Measurements from ENCODE around the gene MICAL2. TPM values are rescaled to one million over a fixed set of nuclear protein-coding genes. Genes with fewer than 3 reads are reported as not detected.
A peak's percentile ranks its signal among the peaks of the same experiment; 100 is the strongest.

MICAL2 gene
- total RNA-seq, 1 donor = 156 TPM

DNA sequence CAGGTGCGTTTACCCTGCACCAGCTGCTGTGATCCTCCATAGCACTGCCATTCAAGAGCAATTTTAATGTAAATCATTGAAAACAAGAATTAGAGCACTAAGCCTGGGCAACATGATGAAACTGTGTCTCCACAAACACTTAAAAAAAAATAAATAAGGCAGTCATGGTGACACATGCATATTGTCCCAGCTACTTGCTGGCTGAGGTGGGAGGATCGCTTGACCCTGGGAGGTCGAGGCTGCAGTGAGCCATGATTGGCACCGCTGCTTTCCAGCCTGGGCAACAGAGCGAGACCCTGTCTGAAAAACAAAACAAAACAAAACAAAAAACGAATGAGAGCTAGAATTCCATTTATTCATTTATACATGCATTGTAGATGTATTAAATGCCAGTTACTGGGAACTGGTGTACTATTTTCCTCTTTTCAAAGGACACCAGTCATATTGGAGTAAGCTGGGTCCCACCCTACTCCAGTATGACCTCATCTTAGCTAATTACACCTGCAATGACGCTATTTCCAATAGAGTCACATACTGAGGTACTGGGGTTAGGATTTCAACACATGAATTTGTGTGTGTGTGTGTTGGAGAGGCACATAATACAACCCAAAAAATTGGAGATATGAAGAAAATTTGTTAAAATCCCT is 101.9 kb downstream of the MICAL2 start:
- peaks cover 95% of the 10 kb centered on the region for H3K36me3 ChIP-seq (ENCODE audit: insufficient read depth, low read length)
- H3K4me3 ChIP-seq (ENCODE audit: insufficient read depth, low read length) = no peak overlapping the region
- peaks cover 43% of the 10 kb centered on the region for H3K4me1 ChIP-seq (ENCODE audit: insufficient read depth, low read length)
- TF ChIP-seq, protein P1, sequence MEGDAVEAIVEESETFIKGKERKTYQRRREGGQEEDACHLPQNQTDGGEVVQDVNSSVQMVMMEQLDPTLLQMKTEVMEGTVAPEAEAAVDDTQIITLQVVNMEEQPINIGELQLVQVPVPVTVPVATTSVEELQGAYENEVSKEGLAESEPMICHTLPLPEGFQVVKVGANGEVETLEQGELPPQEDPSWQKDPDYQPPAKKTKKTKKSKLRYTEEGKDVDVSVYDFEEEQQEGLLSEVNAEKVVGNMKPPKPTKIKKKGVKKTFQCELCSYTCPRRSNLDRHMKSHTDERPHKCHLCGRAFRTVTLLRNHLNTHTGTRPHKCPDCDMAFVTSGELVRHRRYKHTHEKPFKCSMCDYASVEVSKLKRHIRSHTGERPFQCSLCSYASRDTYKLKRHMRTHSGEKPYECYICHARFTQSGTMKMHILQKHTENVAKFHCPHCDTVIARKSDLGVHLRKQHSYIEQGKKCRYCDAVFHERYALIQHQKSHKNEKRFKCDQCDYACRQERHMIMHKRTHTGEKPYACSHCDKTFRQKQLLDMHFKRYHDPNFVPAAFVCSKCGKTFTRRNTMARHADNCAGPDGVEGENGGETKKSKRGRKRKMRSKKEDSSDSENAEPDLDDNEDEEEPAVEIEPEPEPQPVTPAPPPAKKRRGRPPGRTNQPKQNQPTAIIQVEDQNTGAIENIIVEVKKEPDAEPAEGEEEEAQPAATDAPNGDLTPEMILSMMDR (IDR thresholded peaks at IDR 0.05; ENCODE audit: extremely low read depth, low read depth, low read length) = no peak
- peaks cover 22% of the 10 kb centered on the region for H3K79me2 ChIP-seq (ENCODE audit: insufficient read depth, low read length)
- no peak overlapping the region for H2AFZ ChIP-seq (ENCODE audit: low read length)
- H3K27me3 ChIP-seq (ENCODE audit: insufficient read depth, low read length) = no peaks in the 10 kb centered on the region
- H3K9me3 ChIP-seq (ENCODE audit: low read depth, low read length) = no peaks in the 10 kb centered on the region
- H4K20me1 ChIP-seq (ENCODE audit: insufficient read depth, low read length) = no peaks in the 10 kb centered on the region
- peak overlapping the region; percentile 84 for H3K27ac ChIP-seq (ENCODE audit: low read depth, low read length)
- DNase-seq (ENCODE audit: insufficient read length, low spot score, missing footprints) = no peak
- H3K4me2 ChIP-seq (ENCODE audit: insufficient read depth, low read length) = no peak overlapping the region

DNA sequence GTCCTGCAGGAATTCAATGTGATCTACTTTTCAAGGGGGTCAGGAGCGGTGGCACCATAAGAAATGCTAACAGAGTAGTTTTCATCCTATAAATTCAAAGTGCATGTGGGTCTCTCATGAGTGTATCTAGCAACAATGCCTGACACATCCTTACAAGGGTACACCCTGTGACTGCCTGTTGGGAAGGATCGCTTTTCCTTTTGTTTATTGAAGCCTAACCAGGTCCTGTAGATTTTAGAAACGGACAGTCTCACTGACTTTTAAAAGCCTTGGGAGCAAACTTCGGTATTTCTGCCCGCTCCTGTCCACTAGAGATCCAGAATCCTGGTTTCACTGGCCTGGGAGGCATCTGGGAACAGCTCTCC is 102.4 kb downstream of the MICAL2 start:
- no peak overlapping the region for H3K4me2 ChIP-seq (ENCODE audit: insufficient read depth, low read length)
- H3K9me3 ChIP-seq (ENCODE audit: low read depth, low read length) = no peaks in the 10 kb centered on the region
- TF ChIP-seq, protein P1 (IDR thresholded peaks at IDR 0.05; ENCODE audit: extremely low read depth, low read depth, low read length) = no peak
- no peak overlapping the region for H2AFZ ChIP-seq (ENCODE audit: low read length)
- H3K79me2 ChIP-seq (ENCODE audit: insufficient read depth, low read length) = peaks cover 18% of the 10 kb centered on the region
- H4K20me1 ChIP-seq (ENCODE audit: insufficient read depth, low read length) = no peaks in the 10 kb centered on the region
- peaks cover 38% of the 10 kb centered on the region for H3K4me1 ChIP-seq (ENCODE audit: insufficient read depth, low read length)
- H3K4me3 ChIP-seq (ENCODE audit: insufficient read depth, low read length) = no peak overlapping the region
- no peak for DNase-seq (ENCODE audit: insufficient read length, low spot score, missing footprints)
- H3K27ac ChIP-seq (ENCODE audit: low read depth, low read length) = peak overlapping the region; percentile 84
- peaks cover 97% of the 10 kb centered on the region for H3K36me3 ChIP-seq (ENCODE audit: insufficient read depth, low read length)
- H3K27me3 ChIP-seq (ENCODE audit: insufficient read depth, low read length) = no peaks in the 10 kb centered on the region

DNA sequence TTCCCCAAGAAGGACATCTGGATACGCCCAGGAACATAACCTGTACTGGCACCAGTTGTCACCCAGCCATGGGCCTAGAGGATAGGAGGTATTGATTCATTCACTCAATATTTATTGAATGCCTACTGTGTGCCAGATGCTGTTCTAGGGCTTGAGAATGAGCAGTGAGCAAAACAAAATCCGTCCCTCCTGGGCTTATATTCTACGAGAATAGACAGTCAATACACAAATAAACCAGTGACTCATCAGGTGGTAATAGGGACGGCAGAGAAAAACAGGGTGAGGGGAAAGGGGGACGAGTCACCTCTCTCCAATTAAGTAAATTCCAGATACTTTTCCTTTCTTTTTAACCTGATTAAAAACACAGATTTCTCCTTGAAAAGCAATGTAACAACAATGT is 103.5 kb downstream of the MICAL2 start:
- H3K36me3 ChIP-seq (ENCODE audit: insufficient read depth, low read length) = peaks cover 97% of the 10 kb centered on the region
- H3K9me3 ChIP-seq (ENCODE audit: low read depth, low read length) = no peaks in the 10 kb centered on the region
- no peak overlapping the region for H2AFZ ChIP-seq (ENCODE audit: low read length)
- peak; percentile 87 for DNase-seq (ENCODE audit: insufficient read length, low spot score, missing footprints)
- H3K79me2 ChIP-seq (ENCODE audit: insufficient read depth, low read length) = peaks cover 10% of the 10 kb centered on the region
- no peaks in the 10 kb centered on the region for H4K20me1 ChIP-seq (ENCODE audit: insufficient read depth, low read length)
- TF ChIP-seq, protein P1 (IDR thresholded peaks at IDR 0.05; ENCODE audit: extremely low read depth, low read depth, low read length) = no peak
- peak overlapping the region; percentile 84 for H3K27ac ChIP-seq (ENCODE audit: low read depth, low read length)
- H3K4me3 ChIP-seq (ENCODE audit: insufficient read depth, low read length) = no peak overlapping the region
- H3K27me3 ChIP-seq (ENCODE audit: insufficient read depth, low read length) = no peaks in the 10 kb centered on the region
- H3K4me1 ChIP-seq (ENCODE audit: insufficient read depth, low read length) = peaks cover 34% of the 10 kb centered on the region
- H3K4me2 ChIP-seq (ENCODE audit: insufficient read depth, low read length) = no peak overlapping the region

DNA sequence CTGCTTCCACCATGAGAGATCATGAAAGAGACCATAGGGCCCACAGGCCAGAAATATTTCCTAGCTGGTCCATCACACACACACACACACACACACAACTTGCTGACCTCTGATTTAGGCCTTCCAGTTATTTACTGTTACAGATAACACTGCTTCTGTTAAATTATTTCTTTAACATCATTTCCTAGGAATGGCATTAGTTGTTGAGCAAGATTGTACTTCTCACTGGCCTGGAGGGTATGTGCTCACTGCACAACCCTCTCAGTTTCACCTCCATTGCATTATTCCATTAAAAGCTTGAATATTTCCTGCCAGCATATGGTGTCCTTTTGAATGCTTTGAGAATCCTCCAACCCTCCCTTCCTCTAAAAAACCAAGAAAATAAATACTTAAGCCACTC is 104.4 kb downstream of the MICAL2 start:
- peaks cover 2% of the 10 kb centered on the region for H3K79me2 ChIP-seq (ENCODE audit: insufficient read depth, low read length)
- H3K4me1 ChIP-seq (ENCODE audit: insufficient read depth, low read length) = peaks cover 41% of the 10 kb centered on the region
- H3K4me3 ChIP-seq (ENCODE audit: insufficient read depth, low read length) = no peak overlapping the region
- no peaks in the 10 kb centered on the region for H3K9me3 ChIP-seq (ENCODE audit: low read depth, low read length)
- peak overlapping the region; percentile 84 for H3K27ac ChIP-seq (ENCODE audit: low read depth, low read length)
- TF ChIP-seq, protein P1 (IDR thresholded peaks at IDR 0.05; ENCODE audit: extremely low read depth, low read depth, low read length) = no peak
- no peak overlapping the region for H2AFZ ChIP-seq (ENCODE audit: low read length)
- no peak for DNase-seq (ENCODE audit: insufficient read length, low spot score, missing footprints)
- H4K20me1 ChIP-seq (ENCODE audit: insufficient read depth, low read length) = no peaks in the 10 kb centered on the region
- no peaks in the 10 kb centered on the region for H3K27me3 ChIP-seq (ENCODE audit: insufficient read depth, low read length)
- no peak overlapping the region for H3K4me2 ChIP-seq (ENCODE audit: insufficient read depth, low read length)
- H3K36me3 ChIP-seq (ENCODE audit: insufficient read depth, low read length) = peaks cover 94% of the 10 kb centered on the region

Data from osteoblast (primary cell).